SU-DHL-6 (cell line): ENCODE results near the gene C10orf71.

Experiments used
- H2AFZ ChIP-seq: fragments of 200-600 bp; sonication (generic); 2 replicates; pipeline ENCODE4 v1.6.1; 2014; ENCODE audit warnings: low read depth, mild to moderate bottlenecking, moderate library complexity, mixed read lengths, antibody characterized with exemption, low read length; ENCODE audit not compliant: severe bottlenecking
- H3F3A ChIP-seq: fragments of 200-600 bp; shearing (Covaris generic); 2 replicates; pipeline ENCODE4 v1.6.0; 2016; ENCODE audit warnings: antibody characterized with exemption, mild to moderate bottlenecking; ENCODE audit not compliant: insufficient read depth
- H3K27ac ChIP-seq: fragments of 200-600 bp; sonication (generic); 2 replicates; pipeline ENCODE4 v1.5.1; 2016; ENCODE audit warnings: low read depth, mild to moderate bottlenecking, low read length, moderate library complexity, mixed read lengths
- H3K27me3 ChIP-seq: fragments of 200-600 bp; sonication (generic), shearing (Covaris generic); 2 replicates; pipeline ENCODE4 v1.6.0; 2014; ENCODE audit warnings: mild to moderate bottlenecking, low read length
- H3K36me3 ChIP-seq: fragments of 200-600 bp; sonication (generic); 2 replicates; pipeline ENCODE4 v1.6.1; 2014; ENCODE audit warnings: mild to moderate bottlenecking, low read length, mixed read lengths
- H3K4me2 ChIP-seq: fragments of 300-600, 200-600 bp; shearing (Covaris generic), sonication (generic); 2 replicates; pipeline ENCODE4 v1.6.0; 2014; ENCODE audit warnings: low read length, low read depth, mild to moderate bottlenecking; ENCODE audit not compliant: poor library complexity, severe bottlenecking
- H3K4me3 ChIP-seq: fragments of 200-600 bp; sonication (generic); 2 replicates; pipeline ENCODE4 v1.5.1; 2014; ENCODE audit warnings: antibody characterized with exemption, low read length, mild to moderate bottlenecking, mixed read lengths; ENCODE audit not compliant: insufficient read depth, poor library complexity, severe bottlenecking
- H3K79me2 ChIP-seq: fragments of 200-600 bp; sonication (generic); 2 replicates; pipeline ENCODE4 v1.6.1; 2014; ENCODE audit warnings: mild to moderate bottlenecking, low read length, moderate library complexity; ENCODE audit not compliant: insufficient read depth
- H3K9ac ChIP-seq: fragments of 200-600 bp; sonication (generic); 2 replicates; pipeline ENCODE4 v1.7.0; 2014; ENCODE audit warnings: mild to moderate bottlenecking, low read length
- H3K9me2 ChIP-seq: fragments of 200-600 bp; sonication (generic); replicated peaks from 2 replicates; pipeline ENCODE4 v1.6.1; 2014; ENCODE audit warnings: low read length; ENCODE audit not compliant: insufficient read depth
- H3K9me3 ChIP-seq: fragments of 200-600 bp; sonication (generic); 2 replicates; pipeline ENCODE4 v1.6.1; 2014; ENCODE audit warnings: low read length, mixed read lengths; ENCODE audit not compliant: insufficient read depth
- H4K20me1 ChIP-seq: fragments of 200-600 bp; sonication (generic); 2 replicates; pipeline ENCODE4 v1.6.1; 2014; ENCODE audit warnings: low read depth, mild to moderate bottlenecking, antibody characterized with exemption, low read length, moderate library complexity, mixed read lengths
- EZH2phosphoT487 ChIP-seq: fragments of 200-600 bp; sonication (generic), shearing (Covaris generic); conservative IDR thresholded peaks from 2 replicates; pipeline ENCODE4 v1.6.1; 2018; ENCODE audit warnings: mild to moderate bottlenecking, antibody characterized with exemption, low read length, moderate library complexity, mixed read lengths
- TF ChIP-seq, protein P1 (sequence below): fragments of 200-600 bp; sonication (generic); IDR thresholded peaks from one replicate; pipeline ENCODE4 v1.5.1; 2017; ENCODE audit warnings: antibody characterized with exemption, mild to moderate bottlenecking, low read length, moderate library complexity; ENCODE audit not compliant: insufficient read depth, poor library complexity, severe bottlenecking

C10orf71 gene

GRCh38 chr10:49254150-49254549, 44.8 kb upstream of the C10orf71 start:
- H3K4me3 ChIP-seq: no peak overlapping the region
- H3K36me3 ChIP-seq: no peaks in the 10 kb centered on the region
- TF ChIP-seq, protein P1, sequence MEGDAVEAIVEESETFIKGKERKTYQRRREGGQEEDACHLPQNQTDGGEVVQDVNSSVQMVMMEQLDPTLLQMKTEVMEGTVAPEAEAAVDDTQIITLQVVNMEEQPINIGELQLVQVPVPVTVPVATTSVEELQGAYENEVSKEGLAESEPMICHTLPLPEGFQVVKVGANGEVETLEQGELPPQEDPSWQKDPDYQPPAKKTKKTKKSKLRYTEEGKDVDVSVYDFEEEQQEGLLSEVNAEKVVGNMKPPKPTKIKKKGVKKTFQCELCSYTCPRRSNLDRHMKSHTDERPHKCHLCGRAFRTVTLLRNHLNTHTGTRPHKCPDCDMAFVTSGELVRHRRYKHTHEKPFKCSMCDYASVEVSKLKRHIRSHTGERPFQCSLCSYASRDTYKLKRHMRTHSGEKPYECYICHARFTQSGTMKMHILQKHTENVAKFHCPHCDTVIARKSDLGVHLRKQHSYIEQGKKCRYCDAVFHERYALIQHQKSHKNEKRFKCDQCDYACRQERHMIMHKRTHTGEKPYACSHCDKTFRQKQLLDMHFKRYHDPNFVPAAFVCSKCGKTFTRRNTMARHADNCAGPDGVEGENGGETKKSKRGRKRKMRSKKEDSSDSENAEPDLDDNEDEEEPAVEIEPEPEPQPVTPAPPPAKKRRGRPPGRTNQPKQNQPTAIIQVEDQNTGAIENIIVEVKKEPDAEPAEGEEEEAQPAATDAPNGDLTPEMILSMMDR: no peak
- no peak for TF ChIP-seq EZH2phosphoT487
- no peak overlapping the region for H3K4me2 ChIP-seq
- no peaks in the 10 kb centered on the region for H3F3A ChIP-seq
- no peaks in the 10 kb centered on the region for H4K20me1 ChIP-seq
- H3K9ac ChIP-seq: no peak overlapping the region
- H3K27me3 ChIP-seq: no peaks in the 10 kb centered on the region
- H3K9me3 ChIP-seq: no peaks in the 10 kb centered on the region
- H2AFZ ChIP-seq: no peak overlapping the region
- no peak overlapping the region for H3K27ac ChIP-seq
- H3K79me2 ChIP-seq: no peaks in the 10 kb centered on the region
- H3K9me2 ChIP-seq: no peaks in the 10 kb centered on the region

DNA sequence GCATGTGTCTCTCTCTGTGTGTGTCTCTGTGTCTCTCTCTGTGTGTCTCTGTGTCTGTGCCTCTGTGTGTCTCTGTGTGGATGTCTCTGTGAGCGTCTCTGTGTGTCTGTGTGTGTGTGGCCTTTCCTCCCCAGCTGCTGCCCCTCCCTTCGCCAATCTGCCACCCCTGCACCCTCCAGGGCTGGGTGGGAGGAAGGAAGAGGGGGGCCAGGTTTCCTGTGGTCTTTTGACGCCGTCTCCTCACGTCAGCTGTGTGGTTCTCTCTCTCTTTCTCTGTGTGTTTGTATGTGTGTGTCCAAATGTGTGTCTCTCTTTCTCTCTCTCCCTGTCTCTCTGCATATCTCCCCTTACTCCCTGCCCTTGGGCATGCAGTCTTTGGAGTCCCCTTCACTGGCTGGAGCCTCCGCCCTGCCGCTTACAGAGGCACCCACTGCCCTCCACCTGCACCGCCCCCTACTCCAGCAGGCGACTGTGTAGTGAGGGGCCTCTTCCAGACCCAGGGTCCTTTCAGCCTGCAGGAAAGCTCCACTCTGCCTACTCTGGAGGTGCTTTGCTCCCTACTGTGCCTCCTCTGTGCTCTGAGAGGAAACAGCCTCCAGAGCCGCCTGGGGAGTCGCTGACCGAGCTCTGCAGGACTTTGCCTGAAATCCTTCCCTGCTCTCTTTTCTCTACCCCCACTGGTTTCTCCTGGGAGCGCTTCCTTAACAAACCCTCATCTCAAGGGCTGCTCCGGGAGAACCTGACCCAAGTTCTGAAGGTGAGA, 44.2 kb upstream of the C10orf71 start:
- Histone ChIP-seq H3K9me2 (no peaks in the 10 kb centered on the region), H3K4me2 (no peak overlapping the region), H3F3A (no peaks in the 10 kb centered on the region), H3K79me2 (no peaks in the 10 kb centered on the region), H4K20me1 (no peaks in the 10 kb centered on the region), H3K4me3 (no peak overlapping the region), H3K27ac (no peak overlapping the region), H3K36me3 (no peaks in the 10 kb centered on the region), H3K9ac (no peak overlapping the region), H3K9me3 (no peaks in the 10 kb centered on the region), H2AFZ (no peak overlapping the region), H3K27me3 (no peaks in the 10 kb centered on the region)
- TF ChIP-seq, protein P1: no peak
- TF ChIP-seq EZH2phosphoT487: no peak

DNA sequence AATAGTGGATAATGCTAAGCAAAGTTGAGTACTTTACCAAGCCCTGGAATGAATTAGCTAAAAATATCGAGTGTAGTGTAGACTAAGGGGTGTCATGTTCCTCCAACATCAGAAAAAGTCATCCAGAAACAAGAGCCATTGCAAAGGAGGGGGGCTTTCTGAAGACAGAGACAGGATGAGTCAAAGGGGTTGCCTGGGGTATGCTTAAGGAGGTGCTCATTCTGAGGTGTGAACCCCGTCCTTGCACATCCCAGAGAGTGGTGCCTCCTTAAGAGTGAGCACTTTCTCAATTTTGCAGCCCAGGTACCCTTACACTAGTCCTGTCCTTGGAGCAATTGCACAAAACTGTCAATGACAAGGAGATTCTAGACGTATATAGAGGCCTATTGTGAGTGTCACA, 43.1 kb upstream of the C10orf71 start:
- Histone ChIP-seq H2AFZ (no peak overlapping the region), H3K9ac (no peak overlapping the region), H3K4me3 (no peak overlapping the region), H3K9me2 (no peaks in the 10 kb centered on the region), H3K9me3 (no peaks in the 10 kb centered on the region), H3K27me3 (no peaks in the 10 kb centered on the region), H3K4me2 (no peak overlapping the region), H3F3A (no peaks in the 10 kb centered on the region), H4K20me1 (no peaks in the 10 kb centered on the region), H3K79me2 (no peaks in the 10 kb centered on the region), H3K36me3 (no peaks in the 10 kb centered on the region), H3K27ac (no peak overlapping the region)
- TF ChIP-seq EZH2phosphoT487: no peak
- TF ChIP-seq, protein P1: no peak
